NCI-H1105 treated with DMSO at 0.1 percent for 48 hours (cell line): ENCODE data around the gene EMC1.
"Not testable (repeated sequence)": the region's sequence is repeated elsewhere in the genome, so short reads cannot be mapped to it uniquely, and the experiment has no call there.

Source experiments
- DNase-seq: peaks from one replicate; lab custom pipeline; 2025; lab: John Stamatoyannopoulos, UW

Gene EMC1

DNA sequence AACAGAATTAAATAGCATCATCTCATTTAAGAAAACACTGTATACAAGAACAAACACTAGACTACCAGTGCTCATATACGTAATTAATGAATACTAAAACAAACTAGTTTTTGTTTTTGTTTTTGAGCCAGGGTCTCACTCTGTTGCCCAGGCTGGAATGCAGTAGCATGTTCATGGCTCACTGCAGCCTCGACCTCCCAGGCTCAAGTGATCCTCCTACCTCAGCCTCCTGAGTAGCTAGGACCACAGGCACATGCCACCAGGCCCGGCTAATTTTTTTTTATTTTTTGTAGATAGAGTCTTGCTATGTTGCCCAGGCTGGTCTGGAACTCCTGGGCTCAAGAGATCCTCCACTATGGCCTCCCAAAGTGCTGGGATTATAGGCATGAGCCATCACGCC is 34.7 kb downstream of the EMC1 start:
- DNase-seq, result not testable (repeated sequence)

DNA sequence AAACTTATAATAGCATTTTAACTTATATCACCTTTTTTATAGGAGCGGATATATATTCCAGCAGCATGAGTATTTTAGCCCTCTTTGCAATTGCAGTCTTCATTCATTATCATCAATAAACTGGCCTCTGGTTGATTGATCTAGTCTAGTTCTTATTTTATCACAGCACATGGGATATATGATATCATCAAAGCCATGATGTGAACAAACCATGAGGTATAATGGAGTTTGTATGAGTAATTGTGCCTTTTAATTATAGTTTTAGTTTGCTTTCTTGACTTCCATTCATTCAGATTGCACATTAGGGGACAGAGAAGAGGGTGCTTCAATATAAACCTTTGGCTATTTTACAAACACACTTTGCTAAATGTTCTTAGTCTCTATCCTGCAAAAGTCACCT is 37.7 kb downstream of the EMC1 start:
- DNase-seq, result no peak

DNA sequence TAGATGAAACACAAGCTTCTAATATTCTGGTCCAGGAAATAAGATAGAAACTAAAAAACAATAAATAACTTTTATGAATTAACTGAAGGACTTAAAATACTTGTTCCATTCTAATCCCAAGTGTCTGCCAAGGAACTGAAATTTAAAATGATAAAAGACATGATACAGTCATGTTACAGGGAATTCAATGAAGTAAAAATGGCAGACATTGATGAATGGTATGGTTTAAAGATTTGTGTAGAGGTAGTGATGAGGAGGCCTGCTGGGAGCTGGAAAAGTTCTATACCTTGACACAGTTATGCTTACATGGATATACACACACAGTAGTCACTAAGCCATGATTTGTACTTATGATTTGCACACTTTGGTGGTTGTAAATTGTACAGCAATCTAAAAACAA is 39.2 kb downstream of the EMC1 start:
- DNase-seq, result no peak

DNA sequence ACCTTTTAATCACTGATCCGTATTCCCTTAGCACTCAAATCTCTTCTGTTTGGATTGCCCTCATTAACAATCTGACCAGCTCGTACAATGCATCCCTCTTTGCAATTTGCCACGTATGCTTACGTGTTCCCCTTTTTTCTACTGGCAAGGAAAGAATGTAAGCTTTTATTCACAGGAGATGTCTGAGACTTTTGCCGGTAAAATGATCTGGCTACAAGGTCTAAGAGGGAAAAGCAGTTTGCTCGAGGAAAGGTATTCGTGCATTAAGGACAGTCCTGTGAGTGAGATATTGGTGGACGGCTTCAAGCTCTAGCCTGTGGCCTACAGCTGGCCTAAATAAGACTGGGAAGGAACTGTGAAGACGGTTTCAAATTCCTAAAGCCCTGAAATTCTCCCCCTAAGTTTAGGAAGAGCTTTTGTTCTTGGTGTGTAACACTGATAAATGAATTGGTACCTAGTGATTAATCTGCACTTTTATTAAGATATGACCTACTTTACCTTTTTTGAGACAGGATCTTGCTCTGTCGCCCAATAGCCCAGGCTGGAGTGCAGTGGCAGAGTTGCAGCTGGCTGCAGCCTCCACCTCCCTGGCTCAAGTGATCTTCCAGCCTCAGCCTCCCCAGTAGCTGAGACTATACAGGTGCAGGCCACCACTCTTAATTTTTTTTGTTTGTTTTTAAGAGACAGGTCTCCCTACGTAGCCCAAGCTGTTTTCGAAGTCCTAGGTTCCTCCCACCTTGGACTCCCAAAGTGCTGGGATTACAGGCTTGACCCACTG is 40.4 kb downstream of the EMC1 start:
- peak; percentile 34 for DNase-seq

DNA sequence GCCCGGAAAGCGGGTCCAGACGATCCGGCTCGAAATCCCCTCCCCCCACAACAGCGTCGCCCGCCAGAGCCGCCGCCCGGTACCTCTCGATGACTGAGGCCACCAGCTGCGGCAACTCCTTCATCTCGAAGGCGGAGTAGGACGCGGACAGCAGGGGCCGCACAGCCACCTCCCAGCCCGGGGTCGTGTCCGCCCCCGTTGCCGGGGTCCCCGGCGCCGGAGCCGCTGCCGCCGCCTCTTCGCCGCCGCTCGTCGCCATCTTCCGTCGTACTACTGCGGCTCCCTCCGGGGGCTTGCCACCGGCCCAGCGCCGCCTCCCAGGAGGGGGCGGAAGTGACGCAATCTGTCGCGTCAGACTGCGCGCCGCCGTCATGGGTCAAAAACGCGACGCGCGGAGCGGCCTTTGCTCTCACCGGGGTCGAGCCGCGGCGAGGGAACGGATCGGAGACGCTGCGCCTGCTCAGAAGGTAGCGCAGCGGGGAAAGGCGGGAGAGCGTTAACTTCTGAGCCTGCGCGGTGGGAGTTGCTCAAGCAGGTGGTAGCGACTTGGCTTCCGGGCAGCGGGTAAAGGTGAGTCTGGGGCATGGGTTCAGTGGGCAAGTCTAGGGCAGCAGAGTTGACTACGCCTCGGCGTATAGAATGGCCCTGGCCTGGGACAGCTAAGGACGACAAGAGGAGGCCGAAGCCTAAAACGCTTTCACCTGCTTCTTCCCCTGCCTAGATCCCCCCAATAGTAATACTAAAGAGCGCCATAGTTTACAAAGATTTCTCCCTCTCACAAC is 41.1 kb downstream of the EMC1 start, which contains the start of gene UBR4:
UBR4 (minus strand) TSS at position 277 of the 782 bp plus-strand sequence; CDS start at position 259, 18 bp downstream.
- DNase-seq, result peak; percentile 96

DNA sequence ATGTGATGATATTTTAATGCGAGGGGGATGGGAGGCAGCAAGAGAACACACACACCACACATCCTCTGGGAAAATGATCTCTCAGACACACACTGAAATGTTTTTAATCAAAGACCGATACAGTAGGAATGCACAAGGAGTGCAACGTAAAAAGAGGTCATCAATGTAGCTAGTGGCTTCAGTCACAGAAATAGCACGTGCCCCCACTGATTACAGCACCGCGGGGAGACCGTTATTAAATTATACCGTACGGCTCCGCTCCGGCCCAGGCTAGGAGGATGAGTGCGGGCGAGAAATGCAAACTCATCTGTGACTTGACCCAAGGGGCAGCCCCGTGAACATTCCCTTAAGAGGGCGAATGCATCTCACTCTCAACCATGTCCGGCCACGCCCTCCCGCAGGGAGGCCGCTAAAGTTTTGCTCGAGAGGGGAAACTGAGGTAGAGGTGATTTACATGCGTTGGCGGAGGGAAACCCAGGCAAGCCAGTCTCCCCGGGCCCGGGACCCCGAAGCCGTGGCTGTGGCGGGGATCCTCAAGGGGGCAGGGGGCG is 41.8 kb downstream of the EMC1 start:
- no peak for DNase-seq

DNA sequence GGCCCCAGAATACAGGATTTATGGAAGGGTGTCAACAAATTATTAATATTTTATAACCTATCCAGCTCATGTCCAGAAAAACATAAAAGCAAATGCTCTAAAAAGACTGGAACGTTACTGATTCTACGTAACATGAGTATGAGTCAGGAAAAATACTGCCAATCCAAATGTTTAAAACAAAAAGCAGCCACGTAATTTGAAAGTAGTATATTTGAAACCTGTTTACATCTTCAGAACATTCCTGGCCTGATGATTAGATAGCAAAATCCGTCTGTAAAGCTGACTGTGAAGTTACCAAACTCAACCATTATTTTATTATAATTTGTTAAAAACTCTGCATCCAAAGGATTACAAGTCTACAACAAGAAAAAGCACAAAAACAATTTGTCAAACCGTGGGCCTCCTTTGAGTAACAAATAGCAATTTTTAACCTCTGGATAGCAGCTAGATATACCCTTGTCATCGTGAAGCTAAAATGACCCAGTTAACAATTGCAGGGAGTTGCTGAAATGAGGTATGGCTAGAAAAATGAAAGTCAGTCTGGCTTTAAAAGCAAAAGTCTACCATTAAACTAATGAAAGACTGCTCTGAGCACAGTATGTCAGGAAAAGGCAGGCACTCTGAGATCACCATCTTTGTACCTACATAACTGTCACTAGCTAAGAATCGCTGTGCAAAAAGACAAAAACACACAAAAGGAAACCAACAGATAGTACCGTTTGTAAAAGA is 42.5 kb downstream of the EMC1 start:
- DNase-seq, result no peak

DNA sequence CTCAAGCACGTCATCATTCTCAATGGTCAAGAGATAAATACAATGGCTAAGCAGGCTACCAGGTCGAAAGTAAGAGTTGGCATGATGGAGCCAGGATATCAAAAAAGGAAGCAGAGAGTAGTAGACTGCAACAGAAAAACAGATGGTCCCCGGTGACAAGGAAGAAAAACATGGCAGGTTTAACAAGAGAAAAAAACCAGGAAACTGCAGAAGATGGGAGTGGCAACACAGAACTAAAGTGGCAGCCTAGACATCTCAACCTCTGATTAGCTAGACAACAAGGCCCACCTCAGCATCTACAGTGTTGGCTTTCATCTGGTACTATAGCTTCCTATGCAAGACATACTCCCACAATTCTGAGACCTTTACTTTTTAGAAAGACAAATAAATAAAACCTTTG is 44.4 kb downstream of the EMC1 start:
- no peak for DNase-seq

DNA sequence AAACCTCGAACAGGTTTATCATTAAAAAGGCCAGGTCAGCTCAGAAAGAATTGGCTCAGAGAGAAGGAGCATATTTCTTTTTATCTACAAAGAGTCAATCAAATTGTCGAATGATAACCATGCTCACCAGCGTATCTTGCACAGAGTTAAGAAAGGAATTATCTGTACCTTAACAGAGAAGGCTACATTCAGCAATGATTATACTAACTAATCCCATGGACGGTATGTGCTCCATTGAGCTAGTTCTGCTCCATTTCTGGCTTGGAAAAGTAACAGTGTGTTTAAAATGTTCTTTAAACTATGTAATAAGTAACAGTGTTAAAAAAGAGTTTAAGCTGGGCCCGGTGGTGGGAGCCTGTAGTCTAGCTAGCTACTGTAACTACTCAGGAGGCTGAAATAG is 45.5 kb downstream of the EMC1 start:
- no peak for DNase-seq

DNA sequence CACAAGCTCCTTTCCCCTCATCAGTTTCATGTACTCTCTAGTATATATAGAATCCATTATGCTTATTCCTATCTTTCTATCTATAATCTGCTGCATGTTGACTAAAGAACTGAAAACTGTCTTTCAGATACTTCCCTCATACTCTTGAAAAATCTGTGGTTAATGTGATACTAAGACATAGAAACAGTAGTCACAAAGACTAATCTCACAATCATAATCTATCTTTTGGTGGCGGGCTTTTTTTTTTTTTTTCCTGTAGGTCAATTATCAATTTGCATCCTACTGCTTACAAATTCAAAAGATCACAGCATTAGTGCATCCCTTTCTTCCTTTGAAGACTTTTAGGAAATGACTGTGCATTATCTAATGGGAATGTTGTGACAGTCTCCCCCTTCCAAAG is 45.9 kb downstream of the EMC1 start:
- DNase-seq, result no peak

DNA sequence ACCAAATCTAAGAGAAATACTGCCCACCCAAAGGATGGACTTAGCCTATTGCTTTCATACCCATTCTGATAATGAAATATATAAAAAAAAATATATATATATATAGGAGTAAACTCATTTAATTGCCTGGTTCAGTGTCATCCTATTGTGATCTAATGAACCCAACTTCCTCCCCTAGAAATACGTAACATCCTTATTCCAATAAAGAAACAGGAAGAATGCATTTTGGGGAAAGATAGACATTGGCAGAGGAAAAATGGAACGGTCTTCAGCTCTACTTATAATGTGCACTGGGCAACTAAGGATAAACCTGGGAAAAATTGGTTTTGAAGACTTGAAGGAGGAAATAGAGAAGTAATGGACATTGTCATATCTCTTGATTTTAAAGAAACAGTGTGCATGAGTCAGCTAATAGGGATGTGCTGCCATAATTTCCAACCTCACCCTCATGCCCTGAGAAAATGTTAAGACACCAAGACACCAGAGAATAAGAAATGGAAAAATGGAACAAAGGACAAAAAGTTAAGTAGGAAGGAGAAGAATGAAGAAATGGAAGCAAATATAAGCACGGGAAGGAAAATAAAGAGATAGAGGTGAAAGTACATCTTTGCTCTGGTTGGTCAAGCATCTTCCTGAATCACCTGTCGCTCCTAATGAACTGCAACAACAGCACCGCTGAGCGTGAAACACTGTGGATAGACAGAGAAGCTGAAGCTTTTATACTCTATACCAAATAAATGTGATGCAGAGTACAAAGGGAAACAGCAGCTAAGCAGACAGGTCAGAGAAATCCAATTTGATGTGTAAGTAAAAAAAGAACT is 46.7 kb downstream of the EMC1 start:
- DNase-seq, result no peak

DNA sequence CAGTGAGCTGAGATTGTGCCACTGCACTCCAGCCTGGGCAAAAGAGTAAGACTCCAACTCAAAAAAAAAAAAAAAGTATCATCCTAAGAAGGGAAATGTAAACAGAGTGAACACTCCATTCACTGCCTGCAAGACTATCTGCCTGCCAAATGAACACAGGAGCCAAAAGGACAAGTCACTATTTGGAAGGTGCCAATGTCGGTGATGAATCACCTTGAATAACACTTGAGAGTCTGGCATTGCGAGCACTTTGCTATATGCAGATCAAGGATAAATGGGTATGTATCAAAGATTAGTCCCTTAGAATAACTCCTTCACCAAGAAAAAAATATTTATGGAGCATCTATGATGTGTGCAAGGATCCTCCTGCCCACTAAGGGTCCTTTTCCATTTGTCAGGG is 47.9 kb downstream of the EMC1 start:
- no peak for DNase-seq

DNA sequence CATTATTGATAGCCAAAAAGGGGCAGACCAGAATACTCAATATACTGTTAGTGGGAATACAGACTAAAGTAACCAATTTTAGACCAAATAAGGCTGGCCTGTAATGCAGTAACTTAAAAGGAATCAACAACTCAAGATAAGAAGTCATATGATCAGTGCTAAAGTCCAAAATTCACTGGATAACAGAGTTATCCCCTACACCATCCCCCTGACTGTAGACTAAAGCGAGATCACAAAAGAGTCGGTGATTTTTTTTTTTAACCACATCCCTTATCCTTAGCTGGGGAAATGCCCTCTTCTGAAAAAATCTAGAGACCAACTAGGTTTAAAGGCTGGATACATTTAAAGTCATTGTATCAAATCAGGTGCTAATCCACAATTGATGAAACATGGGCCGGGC is 48.9 kb downstream of the EMC1 start:
- no peak for DNase-seq

DNA sequence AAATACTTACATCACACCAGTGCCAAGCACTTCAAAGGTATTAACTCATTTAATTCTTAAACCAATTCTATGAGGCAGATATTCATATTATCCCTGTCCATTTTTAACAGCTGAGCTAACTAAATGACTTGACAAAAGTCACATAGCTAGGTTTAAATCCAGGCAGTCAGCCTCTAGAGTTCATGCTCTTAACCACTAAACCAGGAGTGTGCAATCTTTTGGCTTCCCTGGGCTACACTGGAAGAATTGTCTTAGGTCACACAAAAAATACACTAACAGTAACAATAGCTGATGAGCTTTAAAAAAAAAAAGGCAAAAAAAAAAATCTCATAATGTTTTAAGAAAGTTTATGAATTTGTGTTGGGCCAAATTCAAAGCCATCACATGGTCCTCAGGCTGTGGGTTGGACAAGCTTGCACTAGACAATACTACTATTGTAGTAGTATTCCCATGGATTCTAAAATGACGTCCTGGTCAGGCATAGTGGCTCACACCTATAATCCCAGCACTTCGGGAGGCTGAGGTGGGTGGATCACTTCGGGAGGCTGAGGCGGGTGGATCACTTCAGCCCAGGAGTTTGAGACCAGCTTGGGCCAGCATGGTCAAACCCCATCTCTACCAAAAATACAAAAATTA is 51.2 kb downstream of the EMC1 start:
- DNase-seq, result no peak

DNA sequence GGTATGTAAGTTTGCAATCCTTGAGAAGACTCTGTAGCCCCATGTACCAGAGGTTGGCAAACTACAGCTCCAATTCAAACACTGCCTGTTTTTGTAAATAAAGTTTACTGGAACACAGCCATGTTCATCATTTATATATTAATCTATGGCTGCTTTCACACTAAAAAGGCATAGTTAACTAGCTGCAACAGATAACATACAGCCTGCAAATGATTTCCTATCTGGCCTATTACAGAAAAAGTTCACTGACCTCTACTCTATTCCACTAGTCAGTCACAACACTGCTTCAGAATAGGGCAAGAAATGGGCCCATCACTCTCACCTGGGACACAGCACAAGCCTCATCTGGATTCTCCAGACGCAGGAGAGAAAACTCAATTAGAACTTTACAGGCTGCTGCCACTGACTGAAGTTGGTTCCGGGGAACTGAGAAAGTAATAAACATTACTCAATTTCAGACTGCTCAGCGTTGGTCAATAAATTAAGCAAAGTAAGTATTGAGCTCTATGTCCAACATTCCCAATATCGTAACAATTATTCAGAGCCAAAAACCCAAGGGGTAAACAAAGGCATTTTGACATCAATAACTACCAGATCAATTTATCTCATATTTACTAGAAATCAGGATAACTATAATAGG is 51.9 kb downstream of the EMC1 start:
- no peak for DNase-seq

DNA sequence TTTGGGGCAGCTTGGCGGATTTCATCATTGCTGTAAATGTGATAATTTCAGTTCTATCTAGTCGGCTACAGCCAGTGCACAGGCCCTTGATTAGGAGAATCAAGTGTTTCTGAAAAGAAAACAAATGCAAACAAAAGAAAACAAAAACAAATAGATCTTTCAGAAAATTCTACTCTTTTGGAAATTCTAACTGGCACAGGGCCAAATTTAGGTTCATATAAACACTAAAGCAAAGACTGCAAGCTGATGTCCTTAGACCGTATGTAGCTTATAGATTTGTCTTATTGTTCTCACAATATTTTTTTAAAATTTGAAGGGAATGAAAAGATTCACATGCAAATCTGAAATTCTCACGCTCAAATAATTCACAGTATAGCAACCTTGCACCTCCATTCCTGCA is 52.5 kb downstream of the EMC1 start:
- DNase-seq, result no peak

DNA sequence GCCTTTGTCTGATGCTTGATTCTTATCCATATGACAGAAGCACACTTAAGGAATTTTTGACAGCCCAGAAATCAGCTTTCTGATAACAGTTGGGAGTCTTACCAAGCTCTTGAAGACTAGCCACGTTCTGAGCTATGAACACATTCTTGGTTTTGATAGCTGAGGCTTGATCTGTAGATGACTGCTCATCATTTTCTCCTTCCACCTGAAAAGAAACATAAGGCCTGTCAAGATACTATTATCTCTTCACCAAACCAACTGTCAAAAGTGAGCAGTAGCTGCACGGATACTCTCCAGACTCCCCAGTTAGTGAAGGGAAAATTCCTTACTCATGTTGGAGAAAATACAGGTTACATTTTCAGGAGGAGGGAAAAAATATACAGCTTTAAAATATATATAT is 53.5 kb downstream of the EMC1 start:
- DNase-seq, result no peak

DNA sequence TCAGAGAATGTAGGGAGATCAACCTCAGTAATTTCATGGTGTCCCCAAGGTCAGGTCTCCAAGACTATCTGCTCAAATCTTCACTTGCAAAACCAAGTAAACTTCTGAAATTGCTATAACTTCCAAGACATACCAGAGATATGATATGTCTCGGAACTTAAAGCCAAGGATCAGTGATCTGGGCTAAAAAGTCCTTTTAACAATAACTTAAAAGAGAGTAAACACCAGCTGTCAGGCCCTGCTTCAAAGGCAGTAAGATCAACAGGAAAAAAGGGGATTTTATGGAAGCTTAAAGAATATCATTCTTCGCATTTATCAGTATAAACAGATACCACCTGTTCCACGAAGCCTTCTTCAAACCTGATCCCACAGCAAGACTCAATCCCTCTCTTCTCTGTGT is 55.0 kb downstream of the EMC1 start:
- no peak for DNase-seq

DNA sequence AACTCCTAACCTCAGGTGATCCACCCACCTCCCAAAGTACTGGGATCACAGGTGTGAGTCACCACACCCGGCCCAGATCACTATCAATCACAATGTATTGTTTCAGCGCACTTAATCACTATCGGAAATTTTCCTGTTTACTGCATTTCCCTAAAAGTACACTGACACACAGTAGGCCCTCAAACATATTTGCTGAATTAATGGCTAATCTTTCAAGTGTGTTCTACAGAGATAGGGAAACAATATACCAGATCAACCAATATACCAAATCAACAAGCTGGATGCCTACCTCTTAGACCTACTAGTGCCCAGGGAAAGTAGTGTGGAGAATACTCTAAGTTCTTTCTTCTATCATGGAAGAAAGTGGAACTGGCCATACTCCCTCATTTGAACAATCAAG is 58.3 kb downstream of the EMC1 start:
- DNase-seq, result no peak

DNA sequence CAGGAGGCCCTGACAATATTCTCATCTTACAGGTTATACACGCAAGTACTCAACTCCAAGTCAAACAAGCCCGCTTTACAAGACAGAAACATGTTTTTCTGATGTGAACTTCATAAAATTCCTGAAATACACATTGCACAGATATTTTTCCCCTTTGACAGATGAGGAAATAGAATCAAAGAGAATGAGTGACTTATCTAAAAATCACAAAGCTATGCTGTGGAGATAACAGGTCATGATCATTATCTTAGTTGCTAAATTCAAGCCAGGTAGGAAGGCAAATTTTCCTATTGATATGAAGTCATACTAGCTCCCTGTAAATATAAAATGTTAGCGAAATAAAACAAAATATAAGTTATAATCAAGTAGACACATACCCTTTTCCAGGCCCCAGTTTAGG is 59.5 kb downstream of the EMC1 start:
- no peak for DNase-seq

DNA sequence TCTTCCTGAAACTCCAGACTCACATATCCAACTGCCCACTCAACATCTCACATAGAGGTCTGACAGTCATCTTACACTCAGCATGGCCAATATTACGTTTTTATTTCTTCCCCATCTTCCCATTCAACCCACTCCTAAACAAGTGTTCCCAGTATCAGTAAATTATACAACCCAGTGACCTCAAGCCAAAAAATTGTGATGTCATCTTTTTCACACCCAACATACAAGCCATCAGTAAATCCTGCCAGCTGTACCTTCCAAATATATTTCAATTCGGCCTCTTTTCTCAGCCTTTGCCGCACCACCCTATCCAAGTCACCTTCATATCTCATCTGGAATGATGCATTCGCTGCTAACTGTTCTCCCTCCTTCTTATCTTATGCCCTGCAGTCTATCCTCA is 60.9 kb downstream of the EMC1 start:
- DNase-seq, result no peak
